ENCODE data around the gene DMRTC2.

DMRTC2 gene

DNA sequence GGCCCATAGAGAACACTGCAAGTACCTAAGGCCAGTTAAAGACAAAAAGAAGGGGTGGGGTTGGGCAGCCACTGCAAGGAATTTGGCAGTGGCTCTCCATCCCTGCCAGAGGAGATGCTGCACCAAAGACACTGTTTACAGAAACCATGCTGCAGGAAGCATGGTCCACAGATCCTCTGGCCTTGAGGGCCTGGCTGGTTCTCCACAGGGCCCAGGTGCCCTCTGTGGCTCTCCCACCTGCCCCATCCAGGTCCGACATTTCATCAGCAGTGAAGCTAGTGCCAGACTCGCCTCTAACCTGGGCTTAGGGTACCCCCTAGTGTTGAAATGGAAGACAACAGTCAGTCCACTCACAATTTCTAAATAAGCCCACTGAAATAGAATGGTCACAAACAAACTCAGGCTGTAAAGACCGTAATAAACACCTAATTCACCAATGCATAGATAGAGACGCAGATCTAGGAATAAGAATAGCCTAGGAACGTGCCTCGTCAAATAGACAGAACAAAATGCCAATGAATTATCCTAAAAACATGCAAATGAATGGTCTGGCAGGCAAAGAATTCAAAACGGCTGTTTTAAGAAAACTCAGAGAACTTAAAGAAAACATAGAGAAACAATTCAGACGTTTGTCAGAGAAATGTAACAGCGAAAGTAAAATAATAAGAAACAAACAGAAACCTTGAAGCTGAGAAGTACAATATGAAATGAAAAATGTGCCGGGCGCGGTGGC is 23.7 kb upstream of the DMRTC2 start:
- no peak overlapping the region for H3K4me3 Mint-ChIP-seq
- no peaks in the 10 kb centered on the region for H3K4me1 Mint-ChIP-seq (ENCODE audit: low read depth)
- H3K27ac Mint-ChIP-seq = no peak overlapping the region
- H3K9me3 Mint-ChIP-seq = no peaks in the 10 kb centered on the region
- H3K36me3 Mint-ChIP-seq (ENCODE audit: low read depth) = no peaks in the 10 kb centered on the region
- H3K27me3 Mint-ChIP-seq = peaks cover 27% of the 10 kb centered on the region

DNA sequence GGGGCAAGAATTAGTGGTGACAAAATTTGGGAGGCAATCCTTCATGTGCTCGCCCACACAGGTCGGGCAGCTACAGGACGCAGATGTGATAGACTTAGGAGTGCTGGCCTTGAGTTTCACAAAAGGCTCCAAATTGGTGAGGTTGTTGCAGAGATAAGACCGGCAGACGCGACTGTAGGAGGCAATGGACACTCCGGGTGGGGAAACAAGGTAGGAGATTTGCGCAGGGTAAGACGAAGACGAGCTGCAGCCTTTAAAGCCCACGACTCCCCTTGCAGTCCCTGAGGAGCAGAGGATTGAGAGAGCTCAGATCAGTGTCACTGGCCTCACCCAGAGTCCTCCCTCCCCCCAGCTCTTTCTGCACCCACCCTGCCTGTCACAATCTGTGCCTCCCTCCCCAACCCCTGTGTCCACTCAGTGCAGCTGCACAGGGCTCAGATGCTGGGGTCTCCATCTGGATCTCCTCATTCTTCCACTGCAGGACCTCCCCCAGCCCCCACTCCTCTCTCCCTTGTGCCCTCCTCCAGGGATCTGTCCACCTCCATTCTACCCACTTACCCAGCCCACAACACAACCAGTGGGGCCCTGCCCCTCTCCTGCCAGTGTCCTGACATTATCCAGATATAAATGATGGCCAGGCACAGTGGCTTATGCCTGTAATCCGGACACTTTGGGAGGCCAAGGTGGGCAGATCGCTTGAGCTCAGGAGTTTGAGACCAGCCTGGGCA is 6.7 kb upstream of the DMRTC2 start:
- Mint-ChIP-seq H3K4me3 (no peak overlapping the region), H3K9me3 (no peaks in the 10 kb centered on the region), H3K36me3 (ENCODE audit: low read depth) (no peaks in the 10 kb centered on the region), H3K4me1 (ENCODE audit: low read depth) (no peaks in the 10 kb centered on the region), H3K27me3 (peaks cover 14% of the 10 kb centered on the region), H3K27ac (no peak overlapping the region)

DNA sequence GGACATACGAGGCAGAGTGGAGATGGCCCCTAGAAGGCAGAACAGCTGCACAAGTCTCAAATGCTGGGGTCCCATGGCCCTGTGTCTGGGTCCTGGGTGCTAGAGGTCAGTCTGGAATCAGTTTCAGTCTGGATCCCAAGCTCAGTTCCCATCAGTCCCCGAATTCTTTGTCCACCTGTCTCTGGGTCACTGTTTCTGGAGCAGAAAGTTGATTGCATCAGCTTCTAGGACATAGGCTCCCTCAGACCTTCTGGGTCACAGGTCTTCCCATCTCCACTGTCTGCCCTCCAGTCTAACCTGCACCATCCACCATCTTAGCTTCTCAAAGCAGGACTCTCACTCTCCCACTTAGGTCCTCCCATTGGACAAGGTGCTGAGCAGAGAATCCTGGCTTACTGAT is 5.6 kb upstream of the DMRTC2 start:
- no peak overlapping the region for H3K27ac Mint-ChIP-seq
- peaks cover 16% of the 10 kb centered on the region for H3K27me3 Mint-ChIP-seq
- no peaks in the 10 kb centered on the region for H3K36me3 Mint-ChIP-seq (ENCODE audit: low read depth)
- no peak overlapping the region for H3K4me3 Mint-ChIP-seq
- H3K9me3 Mint-ChIP-seq = no peaks in the 10 kb centered on the region
- no peaks in the 10 kb centered on the region for H3K4me1 Mint-ChIP-seq (ENCODE audit: low read depth)

DNA sequence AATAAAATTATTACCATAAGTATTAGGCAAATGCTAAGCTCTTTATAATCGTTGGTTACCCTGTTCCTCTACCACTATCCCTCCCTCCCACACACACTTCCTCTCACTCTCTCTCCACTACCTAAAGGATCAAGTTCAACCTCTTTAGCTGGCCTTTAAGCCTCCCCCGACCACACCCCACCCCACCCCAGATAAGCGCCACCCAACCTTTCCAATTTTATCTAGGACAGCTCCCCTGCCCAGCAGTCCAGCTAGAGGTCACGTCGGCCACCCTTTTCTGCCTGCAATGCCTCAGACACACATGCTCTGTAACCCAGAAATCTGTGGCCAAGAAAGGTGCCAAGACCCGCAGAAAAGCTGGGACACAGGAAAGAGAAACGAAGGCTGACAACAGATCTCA is 1.5 kb upstream of the DMRTC2 start:
- Mint-ChIP-seq H3K27me3 (peaks cover 4% of the 10 kb centered on the region), H3K4me1 (ENCODE audit: low read depth) (no peaks in the 10 kb centered on the region), H3K27ac (no peak overlapping the region), H3K4me3 (no peak overlapping the region), H3K36me3 (ENCODE audit: low read depth) (no peaks in the 10 kb centered on the region), H3K9me3 (no peaks in the 10 kb centered on the region)

DNA sequence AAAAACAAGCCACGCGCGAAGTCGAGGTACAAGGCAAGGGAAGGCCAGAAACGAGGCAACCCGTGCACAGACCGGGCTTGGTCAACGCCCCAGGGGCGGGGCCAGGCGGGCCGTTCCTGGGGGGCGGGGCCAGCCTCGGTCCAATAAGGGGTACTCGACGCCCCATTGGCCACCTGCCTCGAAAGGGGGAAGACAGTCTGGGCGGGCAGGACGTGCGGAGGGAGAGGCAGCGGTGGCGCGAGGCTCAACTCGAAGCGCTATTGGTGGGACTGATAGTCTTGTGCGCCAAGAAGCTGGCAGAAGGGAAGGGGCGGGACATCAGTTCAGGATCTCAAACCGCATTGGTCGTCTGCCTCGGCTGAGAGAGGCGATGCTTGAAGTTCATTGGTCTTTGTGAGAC is 241 bp upstream of the DMRTC2 start, which contains the start of gene LYPD4:
TSS of gene LYPD4 (minus strand) at position 83 of the 400 bp plus-strand sequence. CDS start 5,398 bp downstream, outside the sequence.
- peaks cover 9% of the 10 kb centered on the region for H3K27me3 Mint-ChIP-seq
- H3K36me3 Mint-ChIP-seq (ENCODE audit: low read depth) = no peaks in the 10 kb centered on the region
- no peak within 1 kb of the TSS for H3K27ac Mint-ChIP-seq
- H3K4me1 Mint-ChIP-seq (ENCODE audit: low read depth) = no peaks in the 10 kb centered on the region
- H3K4me3 Mint-ChIP-seq = no peak within 1 kb of the TSS
- no peaks in the 10 kb centered on the region for H3K9me3 Mint-ChIP-seq

DNA sequence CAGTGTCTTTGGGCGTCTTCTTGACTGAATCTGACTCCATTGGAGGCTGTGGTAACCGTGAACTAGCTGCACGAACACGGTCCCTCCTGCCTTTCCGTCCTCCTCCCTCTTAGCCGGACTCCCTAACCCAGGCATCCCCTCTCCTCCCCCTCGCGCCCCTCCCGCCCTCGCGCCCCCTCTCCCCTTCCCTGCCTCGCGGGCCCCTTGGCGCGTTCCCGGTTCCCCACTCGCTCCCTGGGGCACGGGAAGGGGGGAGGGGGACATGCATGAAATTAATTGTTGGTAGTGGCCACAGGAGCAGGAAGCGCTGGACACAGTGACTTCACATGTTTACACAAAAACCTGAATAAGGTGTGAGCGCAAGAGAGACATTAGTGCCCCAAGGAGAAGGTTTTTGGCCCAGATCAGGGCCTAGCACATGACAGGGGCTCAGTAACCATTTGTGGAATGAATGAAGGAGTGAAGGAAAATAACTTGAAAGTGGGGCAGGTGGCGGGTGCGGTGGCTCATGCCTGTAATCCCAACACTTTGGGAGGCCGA is 279 bp downstream of the DMRTC2 start:
- no peak overlapping the region for H3K27ac Mint-ChIP-seq
- no peaks in the 10 kb centered on the region for H3K4me1 Mint-ChIP-seq (ENCODE audit: low read depth)
- no peak overlapping the region for H3K4me3 Mint-ChIP-seq
- no peaks in the 10 kb centered on the region for H3K36me3 Mint-ChIP-seq (ENCODE audit: low read depth)
- H3K9me3 Mint-ChIP-seq = no peaks in the 10 kb centered on the region
- peaks cover 9% of the 10 kb centered on the region for H3K27me3 Mint-ChIP-seq

DNA sequence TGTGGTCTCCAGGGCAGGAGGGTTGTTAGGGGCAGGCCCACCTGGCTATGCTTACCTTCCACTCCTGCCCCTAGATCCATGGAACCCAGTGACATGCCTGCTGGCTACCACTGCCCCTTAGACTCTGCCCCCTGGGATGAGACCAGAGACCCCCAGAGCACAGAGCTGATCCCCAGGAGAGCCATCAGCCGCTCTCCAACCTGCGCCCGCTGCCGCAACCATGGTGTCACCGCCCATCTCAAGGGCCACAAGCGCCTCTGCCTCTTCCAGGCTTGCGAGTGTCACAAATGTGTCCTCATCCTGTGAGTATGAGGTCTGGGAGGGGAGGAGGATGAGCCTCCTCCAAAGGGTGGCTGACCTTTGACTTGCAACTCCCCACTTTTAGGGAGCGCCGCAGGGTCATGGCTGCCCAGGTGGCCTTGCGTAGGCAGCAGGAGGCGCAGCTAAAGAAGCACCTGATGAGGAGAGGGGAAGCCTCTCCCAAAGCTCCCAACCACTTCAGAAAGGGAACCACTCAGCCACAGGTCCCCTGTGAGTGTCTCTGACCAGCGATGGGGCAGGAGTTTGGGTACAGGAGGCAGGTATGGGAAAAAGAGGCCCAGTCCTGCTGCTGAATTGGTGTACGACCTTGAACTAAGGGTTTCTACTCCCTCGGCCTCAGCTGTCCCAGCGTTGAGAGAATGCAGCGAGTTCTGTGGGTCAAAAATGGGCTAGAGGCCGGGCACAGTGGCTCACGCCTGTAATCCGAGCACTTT is 2.7 kb downstream of the DMRTC2 start:
- Mint-ChIP-seq H3K9me3 (no peaks in the 10 kb centered on the region), H3K36me3 (ENCODE audit: low read depth) (no peaks in the 10 kb centered on the region), H3K27ac (no peak overlapping the region), H3K4me3 (no peak overlapping the region), H3K4me1 (ENCODE audit: low read depth) (no peaks in the 10 kb centered on the region), H3K27me3 (peaks cover 9% of the 10 kb centered on the region)

DNA sequence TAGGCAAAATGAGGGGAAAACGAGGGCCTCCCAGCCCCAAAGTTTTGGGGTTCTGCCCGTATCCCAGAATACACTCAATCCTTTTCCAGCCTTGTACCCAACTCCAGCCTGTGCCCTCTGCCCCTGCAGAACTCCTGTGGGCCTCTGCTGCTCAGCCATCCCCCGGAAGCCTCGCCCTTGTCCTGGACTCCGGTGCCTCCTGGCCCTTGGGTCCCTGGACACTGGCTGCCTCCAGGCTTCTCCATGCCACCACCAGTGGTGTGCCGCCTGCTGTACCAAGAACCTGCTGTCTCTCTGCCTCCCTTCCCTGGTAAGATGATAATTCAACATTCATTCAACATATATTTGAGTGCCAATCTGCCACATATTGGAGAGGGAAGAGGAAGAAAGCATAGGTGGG is 3.8 kb downstream of the DMRTC2 start:
- Mint-ChIP-seq H3K9me3 (no peaks in the 10 kb centered on the region), H3K4me3 (no peak overlapping the region), H3K4me1 (ENCODE audit: low read depth) (no peaks in the 10 kb centered on the region), H3K27ac (no peak overlapping the region), H3K36me3 (ENCODE audit: low read depth) (no peaks in the 10 kb centered on the region), H3K27me3 (peaks cover 7% of the 10 kb centered on the region)

DNA sequence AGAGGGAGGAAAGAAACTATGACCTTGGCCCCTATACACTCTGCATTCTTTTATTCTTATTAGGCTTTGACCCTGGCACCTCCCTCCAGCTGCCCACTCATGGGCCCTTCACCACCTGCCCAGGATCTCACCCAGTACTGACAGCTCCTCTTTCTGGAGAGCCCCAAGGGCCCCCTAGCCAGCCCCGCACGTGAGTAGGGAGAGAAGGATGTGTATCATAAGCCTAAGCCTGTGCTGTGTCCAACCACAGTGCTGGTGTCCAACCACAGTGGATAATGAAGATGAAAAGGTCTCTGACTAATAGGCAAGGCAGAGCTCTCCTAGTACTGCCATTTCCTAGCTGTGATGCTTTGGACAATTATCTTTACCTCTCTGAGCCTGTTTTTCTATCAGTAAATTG is 4.2 kb downstream of the DMRTC2 start:
- Mint-ChIP-seq H3K27me3 (peaks cover 5% of the 10 kb centered on the region), H3K27ac (no peak overlapping the region), H3K9me3 (no peaks in the 10 kb centered on the region), H3K36me3 (ENCODE audit: low read depth) (no peaks in the 10 kb centered on the region), H3K4me1 (ENCODE audit: low read depth) (no peaks in the 10 kb centered on the region), H3K4me3 (no peak overlapping the region)

DNA sequence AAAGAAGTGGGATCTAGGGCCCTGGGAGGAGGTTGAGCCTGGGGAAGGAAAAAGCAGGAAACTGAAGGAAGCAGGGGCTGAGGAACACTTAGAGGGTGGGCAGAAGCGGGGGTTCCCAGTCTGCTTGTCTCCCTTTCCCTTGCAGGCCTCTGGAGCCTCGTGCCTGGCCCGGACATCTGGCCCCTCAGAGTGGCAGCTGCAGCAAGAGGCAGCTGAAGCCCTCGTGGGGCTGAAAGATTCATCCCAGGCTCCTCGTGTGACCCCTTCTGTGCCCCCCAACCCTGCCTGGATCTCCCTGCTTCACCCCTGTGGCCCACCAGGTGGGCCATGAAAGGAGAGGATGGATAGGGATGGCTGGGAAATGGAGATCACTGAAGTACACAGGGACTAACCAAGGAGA is 5.5 kb downstream of the DMRTC2 start:
- Mint-ChIP-seq H3K27me3 (peaks cover 5% of the 10 kb centered on the region), H3K27ac (no peak overlapping the region), H3K4me1 (ENCODE audit: low read depth) (no peaks in the 10 kb centered on the region), H3K4me3 (no peak overlapping the region), H3K9me3 (no peaks in the 10 kb centered on the region), H3K36me3 (ENCODE audit: low read depth) (no peaks in the 10 kb centered on the region)

DNA sequence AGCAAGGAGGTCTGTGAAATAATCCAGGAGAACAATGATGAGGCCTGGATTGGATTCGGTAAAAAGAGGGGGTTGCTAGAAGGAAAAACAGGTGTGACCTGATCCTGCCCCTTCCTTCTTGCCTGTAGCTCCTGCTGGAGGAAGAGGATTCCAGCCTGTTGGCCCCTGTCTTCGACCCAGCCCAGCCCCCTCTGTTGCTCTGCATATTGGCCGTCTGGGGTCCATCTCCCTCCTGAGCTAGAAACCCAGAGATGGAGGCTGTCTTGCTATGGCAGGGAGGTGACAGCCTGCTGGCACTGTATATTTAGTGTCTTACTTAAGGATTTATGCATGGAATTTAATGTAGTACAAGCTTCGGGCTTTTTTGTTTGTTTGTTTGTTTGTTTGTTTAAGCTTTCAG is 6.6 kb downstream of the DMRTC2 start:
- H3K4me1 Mint-ChIP-seq (ENCODE audit: low read depth) = no peaks in the 10 kb centered on the region
- H3K27me3 Mint-ChIP-seq = peaks cover 5% of the 10 kb centered on the region
- H3K36me3 Mint-ChIP-seq (ENCODE audit: low read depth) = no peaks in the 10 kb centered on the region
- no peak overlapping the region for H3K27ac Mint-ChIP-seq
- no peak overlapping the region for H3K4me3 Mint-ChIP-seq
- H3K9me3 Mint-ChIP-seq = no peaks in the 10 kb centered on the region

DNA sequence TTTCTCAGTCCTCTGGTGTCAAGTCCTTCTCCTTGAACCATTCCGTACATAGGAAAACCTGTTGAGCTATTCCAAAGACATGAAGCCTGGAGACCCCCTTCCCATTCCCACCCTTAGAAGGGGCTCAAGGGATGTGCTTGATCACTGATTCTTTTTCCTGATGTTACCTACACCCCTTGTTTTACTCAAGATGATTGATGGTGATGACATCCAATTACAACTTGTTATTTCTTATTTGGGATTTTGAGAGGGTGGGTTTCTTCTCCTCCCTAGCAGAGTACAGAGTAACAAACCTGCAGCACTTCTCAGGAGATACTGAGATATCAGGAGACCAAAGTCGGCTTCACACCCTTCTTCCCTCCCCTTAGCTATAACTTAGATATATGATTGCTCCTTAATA is 8.5 kb downstream of the DMRTC2 start:
- H3K4me1 Mint-ChIP-seq (ENCODE audit: low read depth) = no peaks in the 10 kb centered on the region
- peaks cover 5% of the 10 kb centered on the region for H3K27me3 Mint-ChIP-seq
- H3K36me3 Mint-ChIP-seq (ENCODE audit: low read depth) = no peaks in the 10 kb centered on the region
- no peak overlapping the region for H3K27ac Mint-ChIP-seq
- H3K9me3 Mint-ChIP-seq = no peaks in the 10 kb centered on the region
- H3K4me3 Mint-ChIP-seq = no peak overlapping the region

DNA sequence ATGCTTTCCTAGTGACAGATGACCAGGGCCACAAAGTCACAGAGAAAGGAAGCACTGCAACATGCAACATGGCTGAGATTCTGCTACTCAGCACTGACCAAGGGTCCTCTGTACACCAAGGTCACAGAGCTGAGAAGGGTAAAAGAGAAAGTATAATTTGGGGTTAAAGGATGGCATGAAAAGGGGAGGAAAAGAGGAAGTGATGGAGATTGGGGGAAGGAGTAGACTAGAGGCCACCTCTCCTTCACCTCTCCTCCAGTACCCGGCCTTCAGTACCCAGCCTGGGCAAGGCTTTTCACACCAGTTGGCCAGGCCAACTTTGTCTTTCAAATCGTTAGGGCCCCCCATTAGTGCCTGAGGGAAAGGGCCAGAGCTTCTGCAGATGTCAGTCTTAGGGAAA is 8.9 kb downstream of the DMRTC2 start:
- H3K4me1 Mint-ChIP-seq (ENCODE audit: low read depth) = no peaks in the 10 kb centered on the region
- no peaks in the 10 kb centered on the region for H3K36me3 Mint-ChIP-seq (ENCODE audit: low read depth)
- no peak overlapping the region for H3K27ac Mint-ChIP-seq
- peaks cover 5% of the 10 kb centered on the region for H3K27me3 Mint-ChIP-seq
- H3K4me3 Mint-ChIP-seq = no peak overlapping the region
- H3K9me3 Mint-ChIP-seq = no peaks in the 10 kb centered on the region

DNA sequence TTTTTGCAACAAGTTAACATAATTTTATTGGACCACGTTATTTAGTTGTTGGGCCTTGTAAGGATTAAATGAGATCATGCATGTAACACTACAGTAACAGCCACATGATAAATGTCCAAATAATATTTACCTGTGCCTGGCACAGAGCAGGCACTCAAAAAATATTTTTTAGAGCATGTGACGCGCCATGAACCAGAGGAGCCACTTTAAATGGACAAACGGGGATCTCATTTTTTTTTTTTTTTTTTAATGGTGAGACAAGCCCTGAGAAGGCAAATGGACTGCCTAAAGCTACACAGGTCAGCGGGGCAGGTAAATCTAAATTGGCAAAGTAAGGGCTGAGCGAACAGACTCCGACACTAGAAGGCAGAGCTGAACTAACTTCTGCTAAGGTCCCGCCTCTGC is 14.4 kb downstream of the DMRTC2 start:
- H3K27me3 Mint-ChIP-seq = no peaks in the 10 kb centered on the region
- H3K27ac Mint-ChIP-seq = peak overlapping the region; percentile 98
- peaks cover 39% of the 10 kb centered on the region for H3K36me3 Mint-ChIP-seq (ENCODE audit: low read depth)
- H3K9me3 Mint-ChIP-seq = no peaks in the 10 kb centered on the region
- peak overlapping the region; percentile 93 for H3K4me3 Mint-ChIP-seq
- H3K4me1 Mint-ChIP-seq (ENCODE audit: low read depth) = peaks cover 36% of the 10 kb centered on the region
